Activated CD8-positive, alpha-beta memory T cell treated with anti-CD3 and anti-CD28 coated beads for 48 hours (primary cell): Measurements from ENCODE around the gene NRXN3.
"Not testable (repeated sequence)": the region's sequence is repeated elsewhere in the genome, so short reads cannot be mapped to it uniquely, and the experiment has no call there.

Source experiments
- DNase-seq, 3 experiments: peaks; one replicate each; pipeline ENCODE4 v3.0.0-alpha.2; 2020; ENCODE audit warnings: low read depth in 2 of 3, low spot score in 2 of 3

Gene NRXN3

DNA sequence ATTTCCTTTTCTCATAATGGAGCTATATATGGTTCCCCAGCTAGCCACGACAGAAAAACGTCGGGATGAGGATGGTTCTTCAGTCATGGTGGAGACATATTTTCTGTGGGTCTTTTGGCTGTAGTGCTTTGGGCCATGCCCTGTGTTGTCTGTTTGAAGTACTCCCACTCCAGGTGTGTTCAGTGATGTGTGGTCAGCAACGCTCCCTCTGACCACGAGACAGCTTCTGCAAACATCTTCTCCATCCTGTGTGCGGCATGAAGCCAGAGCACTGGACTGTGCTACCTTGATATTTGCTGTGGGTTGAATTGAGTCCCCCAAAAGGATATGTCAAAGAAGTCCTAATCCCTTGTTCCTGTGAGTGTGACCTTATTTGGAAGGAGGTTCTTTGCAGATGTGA lies 931.2 kb downstream of the NRXN3 start:
- DNase-seq = no peak

DNA sequence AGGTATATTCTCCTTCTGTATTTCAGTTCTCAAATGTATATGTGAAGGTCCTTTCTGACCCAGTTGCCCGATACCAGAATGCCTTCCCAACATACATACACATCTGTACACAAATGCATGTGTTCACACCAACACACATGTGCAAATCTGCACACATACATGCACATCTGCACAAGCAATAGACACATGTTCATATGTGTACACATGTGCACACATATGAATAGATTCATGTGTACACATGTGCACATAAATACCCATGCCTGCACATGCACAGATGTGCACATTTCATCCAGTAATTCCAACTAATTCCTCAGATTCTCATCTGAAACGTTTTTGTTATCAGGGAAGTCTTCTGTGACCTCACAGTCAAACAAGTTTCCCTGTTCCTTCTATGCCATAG lies 933.6 kb downstream of the NRXN3 start:
- DNase-seq = no peak

DNA sequence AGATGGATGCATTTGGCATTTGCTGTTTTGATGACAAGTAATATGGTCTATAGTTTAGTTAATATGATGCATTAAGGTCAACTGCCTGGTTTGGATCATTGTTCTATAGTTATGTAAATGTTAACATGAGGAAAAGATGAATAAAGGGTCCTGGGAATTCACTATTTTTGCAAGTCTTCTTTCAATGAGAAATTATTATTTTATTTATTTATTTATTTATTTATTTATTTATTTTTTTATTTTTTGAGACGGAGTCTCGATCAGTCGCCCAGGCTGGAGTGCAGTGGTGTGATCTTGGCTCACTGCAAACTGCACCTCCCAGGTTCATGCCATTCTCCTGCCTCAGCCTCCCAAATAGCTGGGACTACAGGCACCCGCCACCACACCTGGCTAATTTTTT lies 940.4 kb downstream of the NRXN3 start:
- not testable (repeated sequence) for DNase-seq

DNA sequence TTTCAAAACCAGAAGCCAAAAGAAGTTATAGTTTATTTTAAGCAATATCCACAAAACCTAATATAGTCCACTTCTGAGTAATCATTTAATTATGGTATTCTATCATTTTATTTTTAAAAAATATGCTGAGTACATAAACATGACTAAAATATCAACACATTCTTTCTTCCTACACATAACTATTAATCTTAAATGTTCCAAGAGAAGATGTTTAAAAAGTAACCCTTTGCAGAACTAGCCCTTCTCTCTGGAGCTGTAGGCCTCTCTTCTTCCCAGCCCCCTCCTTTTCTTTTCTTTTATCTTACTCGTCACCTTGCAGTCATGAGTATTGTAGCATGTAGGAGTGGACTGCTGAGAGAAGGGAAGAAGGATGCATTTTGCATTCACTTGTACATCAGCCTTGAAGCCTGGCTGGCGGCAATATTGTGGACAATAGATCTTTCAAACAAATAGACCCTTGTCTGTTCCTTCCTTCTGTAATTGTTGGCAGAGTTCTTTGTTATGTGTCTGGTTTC lies 941.9 kb downstream of the NRXN3 start:
- no peak for DNase-seq

- no peak for DNase-seq
Observed at GRCh38 chr14:79117561-79117960, 947.4 kb downstream of the NRXN3 start.

DNA sequence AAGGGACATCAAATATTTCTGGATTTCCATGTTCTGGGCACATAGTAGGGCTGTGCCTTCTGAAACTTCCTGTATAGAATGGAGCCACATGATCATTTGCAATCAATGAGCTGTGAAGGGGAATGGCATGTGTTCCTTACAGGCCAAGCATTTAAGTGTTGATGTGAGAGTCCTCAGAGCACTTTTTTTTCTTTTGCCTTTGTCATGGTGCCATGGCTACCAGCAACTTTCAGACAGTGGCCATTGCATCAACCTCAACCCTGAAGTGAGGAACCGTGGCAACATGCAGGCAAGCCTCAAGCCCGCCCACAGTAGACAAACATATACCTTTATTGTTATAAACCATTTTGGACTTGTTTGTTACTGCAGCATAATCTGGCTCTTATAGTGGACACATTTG lies 948.1 kb downstream of the NRXN3 start:
- no peak for DNase-seq

DNA sequence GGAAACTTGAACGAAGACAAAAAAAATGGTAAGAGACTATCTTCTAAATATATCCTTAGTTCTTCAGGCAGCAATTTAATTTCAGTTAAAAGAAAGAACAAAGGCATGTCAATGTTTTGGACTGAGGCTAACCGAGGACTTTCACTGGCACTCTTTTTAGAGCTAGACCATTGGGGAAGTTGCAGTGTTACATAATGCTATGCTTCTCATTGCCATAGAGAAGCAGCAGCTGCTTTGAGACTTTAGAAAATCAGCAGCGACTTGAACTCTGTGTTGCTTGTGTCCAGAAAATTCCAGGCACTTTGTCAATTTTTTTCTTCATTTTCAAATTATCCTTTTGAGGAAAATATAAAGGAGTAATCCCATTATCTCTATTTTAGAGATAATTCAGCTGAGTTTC lies 964.2 kb downstream of the NRXN3 start:
- no peak for DNase-seq

GRCh38 chr14:79136071-79137044 lies 966.2 kb downstream of the NRXN3 start:
- DNase-seq = no peak

DNA sequence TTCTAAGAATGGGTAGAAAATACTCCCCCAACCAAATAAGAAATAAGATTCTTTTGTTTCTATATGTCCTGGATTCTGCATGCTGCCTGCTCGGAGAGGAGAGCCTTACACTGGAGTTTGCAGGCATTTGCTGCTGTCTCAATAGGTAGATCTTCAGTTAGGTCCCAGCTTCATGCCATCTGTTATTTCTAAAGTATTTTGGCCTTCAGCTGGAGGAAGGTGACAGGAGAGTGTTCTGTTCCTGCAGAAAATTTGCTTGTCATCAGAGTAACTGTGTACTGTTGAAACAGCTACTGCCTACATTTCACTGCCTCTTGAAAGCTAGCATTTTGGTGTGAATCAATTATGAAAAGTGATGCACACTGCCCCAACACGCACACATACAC lies 966.9 kb downstream of the NRXN3 start:
- DNase-seq = no peak

DNA sequence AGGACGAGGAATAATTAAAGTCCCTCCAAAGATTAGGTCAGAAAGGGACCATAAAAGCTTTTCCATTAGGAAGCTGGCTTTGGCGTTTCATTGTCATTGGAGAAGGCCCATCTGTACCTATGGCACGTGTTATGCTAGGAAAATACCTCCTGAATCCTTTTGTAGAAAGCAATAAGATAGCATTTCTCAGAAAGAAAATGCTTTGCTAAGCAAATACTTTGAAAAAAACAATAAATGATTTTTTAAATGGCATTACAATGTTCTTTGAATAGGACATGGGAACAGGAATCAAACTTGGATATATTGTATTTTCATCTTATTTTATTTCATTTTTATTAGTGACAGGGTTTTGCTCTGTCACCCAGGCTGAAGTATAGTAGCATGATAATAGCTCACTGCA lies 967.7 kb downstream of the NRXN3 start:
- no peak for DNase-seq

DNA sequence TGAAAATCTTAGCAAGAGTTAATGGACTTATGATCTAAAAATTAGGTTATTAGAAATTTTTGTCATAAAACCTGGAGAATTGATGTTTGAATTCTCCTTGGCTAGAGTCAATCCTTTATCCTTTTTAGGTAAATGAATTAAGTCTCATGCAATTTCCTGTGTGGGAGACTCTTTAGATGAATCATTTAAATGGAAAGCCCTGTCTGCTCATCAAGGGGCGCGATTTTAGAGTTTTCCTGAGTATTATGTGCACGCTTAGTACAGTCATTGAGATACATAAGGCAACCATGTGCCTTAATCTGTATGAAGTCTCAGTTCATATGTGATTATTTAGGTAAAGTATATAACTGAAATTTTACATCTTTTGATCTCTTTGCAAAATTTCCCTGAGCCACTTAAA lies 974.7 kb downstream of the NRXN3 start:
- no peak for DNase-seq

GRCh38 chr14:79150226-79150625 lies 980.1 kb downstream of the NRXN3 start:
- no peak for DNase-seq

DNA sequence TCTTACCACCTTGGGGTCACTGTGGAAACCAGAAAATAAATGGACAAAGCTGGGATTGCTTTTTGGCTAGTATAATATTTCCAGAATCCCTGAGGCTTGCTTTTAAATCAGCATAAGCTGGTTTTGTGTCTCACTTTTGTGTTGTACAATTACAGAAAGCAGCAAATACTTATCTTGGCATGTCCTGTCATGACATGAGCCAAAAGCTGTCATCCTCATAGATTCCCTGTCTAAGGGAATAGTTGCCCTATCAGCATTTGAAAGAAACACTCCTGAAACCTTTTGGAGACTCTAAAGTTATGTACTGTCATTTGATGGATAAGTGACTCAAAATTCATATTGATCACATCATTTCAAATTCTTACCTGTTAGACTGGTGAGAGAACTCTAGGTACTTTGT lies 987.2 kb downstream of the NRXN3 start:
- no peak for DNase-seq

DNA sequence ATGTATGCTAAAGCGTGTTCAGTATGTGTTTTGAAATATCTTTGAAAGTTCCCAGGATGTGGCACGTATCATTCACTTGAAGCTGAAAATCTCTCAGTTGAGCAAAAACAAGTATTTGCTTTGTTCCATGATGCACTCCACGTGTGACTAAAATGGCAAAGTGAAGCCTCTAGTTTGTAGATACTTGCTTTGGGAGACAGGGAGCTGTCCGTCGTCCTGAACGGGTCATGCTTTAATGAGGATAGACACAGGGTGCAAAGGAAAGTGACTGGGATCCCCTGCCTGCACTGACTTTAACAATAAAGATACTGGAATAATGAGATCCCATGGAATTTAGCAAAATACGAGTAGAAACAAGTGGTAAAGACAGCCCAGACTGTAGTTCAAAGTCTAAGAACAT lies 991.4 kb downstream of the NRXN3 start:
- DNase-seq = no peak

DNA sequence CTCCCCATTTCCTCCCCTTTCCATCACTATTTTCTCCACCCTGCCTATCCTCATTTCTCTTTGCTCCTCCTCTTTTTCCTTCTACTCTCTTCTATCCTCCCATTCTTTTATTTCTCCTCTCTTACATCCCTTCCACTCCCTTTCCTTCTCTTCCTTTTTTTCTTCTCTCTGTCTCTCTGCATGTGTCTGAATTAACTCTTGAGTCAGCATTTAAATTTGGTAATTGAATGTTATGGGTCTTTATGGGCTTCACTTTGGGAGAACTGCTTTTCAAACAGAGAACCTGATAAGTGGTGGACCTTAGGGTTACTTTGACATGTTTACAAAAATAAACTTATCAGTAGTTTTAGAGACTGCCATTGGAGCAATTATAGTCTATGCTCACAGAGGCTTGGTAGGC lies 992.7 kb downstream of the NRXN3 start:
- no peak for DNase-seq

DNA sequence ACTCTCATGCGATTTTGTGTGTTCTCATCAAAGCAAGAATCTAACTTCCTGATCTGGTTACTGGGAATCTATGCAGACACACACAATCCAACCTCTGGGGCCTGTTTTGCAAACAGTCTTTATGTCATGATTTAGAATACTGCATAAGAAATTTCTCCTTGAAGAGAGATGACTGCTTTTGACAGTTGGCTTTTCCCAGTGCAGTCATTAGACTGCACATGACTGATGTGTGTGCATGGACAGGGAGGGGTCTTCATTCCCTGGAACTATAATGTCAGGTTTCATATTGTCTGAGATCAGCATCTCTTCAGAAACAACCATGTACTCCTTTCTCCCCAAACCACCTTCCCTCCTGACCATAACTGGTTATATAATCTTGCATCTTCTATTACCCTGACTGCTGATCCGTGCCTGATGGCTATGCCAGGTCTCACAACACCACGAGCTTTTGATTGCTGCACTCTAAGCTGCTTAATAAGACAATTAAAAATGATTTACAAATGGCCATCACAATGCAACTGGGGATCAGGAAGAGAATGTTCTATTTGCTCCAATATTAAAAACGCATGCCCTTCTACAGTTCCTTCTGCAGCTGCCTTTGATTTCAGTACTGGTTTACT lies 995.4 kb downstream of the NRXN3 start:
- DNase-seq = no peak

DNA sequence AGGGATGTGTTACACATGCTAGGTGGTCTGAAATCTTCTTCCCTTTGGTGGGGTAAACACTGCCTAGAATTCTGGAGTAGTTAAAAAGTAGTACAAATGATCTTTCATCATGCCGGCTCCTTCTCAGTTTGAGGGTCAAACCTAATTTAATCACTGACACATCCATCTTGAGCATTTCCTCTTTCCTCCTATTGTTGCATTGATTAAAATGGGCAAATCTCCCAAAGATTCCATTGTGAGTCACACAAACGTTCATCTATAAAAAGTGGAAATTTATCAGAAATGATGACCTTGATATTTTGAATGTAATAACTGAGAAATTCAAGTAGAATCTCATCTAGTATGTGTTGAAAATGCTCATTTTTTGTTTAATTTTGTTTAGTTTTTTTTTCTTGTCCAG lies 996.0 kb downstream of the NRXN3 start:
- DNase-seq = no peak

DNA sequence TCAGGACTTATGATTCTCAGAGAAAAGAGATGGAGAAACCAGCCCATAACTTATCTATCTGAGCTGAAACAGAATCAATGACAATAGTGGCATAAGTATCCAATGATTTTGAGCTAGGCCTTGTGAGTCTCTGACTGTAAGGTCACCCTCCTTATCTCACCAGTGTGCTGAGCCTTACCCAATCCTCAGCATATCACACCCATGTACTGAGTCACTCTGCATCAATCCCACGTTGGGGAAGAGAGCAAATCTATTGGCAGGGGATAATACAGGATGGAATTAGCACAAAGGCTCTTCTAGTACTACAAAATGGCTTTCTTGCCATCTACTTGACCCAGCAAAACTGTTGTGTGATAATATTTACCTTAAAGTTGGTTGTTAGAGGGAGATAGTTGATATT lies 997.8 kb downstream of the NRXN3 start:
- no peak for DNase-seq

DNA sequence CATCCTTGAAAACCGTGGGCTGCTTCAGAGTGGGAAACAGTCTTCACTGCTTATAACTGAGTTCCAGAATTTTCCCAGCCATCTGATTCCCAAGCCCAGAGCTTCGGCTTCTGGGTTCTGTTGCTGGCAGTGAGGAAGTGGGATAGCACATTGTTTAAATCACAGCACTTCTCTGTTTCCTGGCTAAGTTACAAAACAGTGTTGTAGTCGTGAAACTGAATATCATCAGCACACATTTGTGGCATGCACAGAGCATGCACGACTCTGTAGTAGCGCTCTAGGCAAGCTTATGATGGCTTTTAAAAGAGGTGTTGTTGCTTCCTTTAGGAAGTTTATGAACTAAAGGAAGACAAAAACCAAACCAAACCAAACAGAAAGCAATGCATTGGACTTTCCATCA lies 1005.5 kb downstream of the NRXN3 start:
- no peak for DNase-seq

DNA sequence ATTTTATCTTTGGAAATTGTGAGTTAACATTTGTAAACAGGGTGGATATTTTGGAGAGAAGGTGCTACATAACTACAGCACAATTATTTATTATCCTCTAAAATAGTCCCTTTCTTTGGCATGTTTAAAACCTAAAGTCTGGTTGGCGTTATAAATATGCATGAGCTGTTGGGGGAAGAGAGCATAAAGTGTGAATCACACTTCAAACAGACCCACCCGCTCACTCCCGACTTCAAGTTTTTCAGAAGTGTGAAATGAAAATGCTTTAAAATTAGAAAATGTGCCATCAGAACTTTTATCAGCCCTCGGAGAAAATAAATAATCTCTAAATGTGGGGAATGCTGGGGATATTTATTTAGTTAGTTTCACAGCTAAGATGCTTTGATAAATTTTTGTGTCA lies 1006.9 kb downstream of the NRXN3 start:
- DNase-seq = no peak

GRCh38 chr14:79178719-79179118 lies 1008.5 kb downstream of the NRXN3 start:
- no peak for DNase-seq

GRCh38 chr14:79179985-79180384 lies 1009.8 kb downstream of the NRXN3 start:
- no peak for DNase-seq
